Amygdala (tissue), 56 donors: ENCODE results near the gene HOXA4.

Experiments used
- DNase-seq, 56 donors: peaks; one replicate each; lab custom pipeline; 2025; lab: John Stamatoyannopoulos, UW

The HOXA4 gene

DNA sequence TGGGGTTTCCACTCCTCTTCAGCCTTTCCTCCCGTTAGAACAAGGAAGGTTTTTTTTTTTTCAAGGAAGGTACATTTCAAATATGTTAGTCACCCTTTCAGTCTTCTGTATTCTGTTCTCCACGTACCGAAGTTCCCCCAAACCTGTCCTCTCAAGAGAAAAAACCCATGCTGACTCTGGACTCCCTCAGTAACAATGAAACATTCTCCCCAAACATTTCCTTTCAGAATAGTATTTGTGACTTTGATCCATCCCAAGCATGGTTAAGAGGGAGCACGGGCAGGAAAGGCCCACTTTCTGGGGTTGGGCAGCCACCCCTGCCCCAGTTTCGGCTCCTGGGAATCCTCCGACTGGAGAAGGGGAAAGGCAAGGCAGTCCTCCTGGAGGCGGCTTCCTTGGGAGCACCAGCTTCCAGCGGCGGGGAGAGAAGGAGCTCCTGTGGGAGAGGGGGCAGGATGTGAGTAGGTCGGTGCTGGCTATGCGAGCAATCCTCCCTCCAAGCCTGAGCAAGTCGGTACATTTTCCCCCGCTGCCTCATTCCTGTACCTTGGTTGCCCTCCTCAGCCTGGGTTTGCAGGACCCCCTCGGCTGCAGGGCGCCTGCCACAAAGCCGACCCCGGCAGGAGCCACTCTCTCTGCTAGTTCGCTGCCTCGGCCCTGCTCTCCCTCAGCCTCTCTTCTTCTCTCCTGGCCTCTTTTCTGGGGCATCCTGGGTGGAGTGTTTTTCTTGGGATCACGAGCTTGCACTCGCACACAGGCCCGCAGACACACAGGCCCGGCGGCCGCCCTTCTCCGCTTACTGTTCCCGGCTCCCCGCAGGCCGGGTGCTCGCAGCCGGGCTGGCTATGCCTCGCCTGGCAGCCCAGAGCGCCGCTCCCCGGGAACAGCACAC lies 32.6 kb downstream of the HOXA4 start:
- DNase-seq, result no peak

DNA sequence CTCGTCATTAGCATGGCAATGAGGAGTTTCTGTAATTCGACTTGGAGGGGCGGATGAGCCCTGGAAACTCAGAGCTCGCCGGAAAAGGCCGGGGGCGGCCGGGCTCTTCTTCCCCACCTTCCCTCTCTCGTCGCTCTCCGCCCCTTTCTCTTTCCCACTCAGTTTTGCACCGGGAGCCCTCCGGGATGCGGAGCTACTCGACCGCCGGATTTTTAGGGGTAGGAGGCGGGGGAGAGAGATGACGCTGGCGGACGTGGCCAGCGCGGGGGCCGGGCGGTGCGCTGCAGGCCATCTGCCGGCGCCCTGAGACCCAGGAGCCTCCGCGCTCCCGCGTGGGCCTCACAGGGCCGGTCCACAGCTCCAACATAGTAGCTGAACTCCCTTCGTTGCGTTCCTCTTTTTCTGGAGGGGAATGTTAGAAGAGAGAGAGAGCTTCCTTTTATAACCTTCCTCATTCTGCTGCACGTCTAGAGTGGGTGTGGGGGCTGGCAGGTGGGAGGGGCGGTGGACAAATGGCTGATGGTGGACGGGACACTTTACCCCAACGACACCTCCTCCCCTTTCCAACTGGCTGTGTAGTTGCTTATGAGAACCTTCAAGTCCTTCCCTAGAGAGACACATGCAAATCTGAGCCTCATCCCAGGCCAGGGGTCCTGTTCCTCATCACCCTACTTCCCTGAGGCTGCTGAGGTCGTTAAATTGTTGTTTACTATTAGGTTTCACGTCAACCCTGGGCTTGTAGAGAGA lies 33.6 kb downstream of the HOXA4 start:
- no peak for DNase-seq

DNA sequence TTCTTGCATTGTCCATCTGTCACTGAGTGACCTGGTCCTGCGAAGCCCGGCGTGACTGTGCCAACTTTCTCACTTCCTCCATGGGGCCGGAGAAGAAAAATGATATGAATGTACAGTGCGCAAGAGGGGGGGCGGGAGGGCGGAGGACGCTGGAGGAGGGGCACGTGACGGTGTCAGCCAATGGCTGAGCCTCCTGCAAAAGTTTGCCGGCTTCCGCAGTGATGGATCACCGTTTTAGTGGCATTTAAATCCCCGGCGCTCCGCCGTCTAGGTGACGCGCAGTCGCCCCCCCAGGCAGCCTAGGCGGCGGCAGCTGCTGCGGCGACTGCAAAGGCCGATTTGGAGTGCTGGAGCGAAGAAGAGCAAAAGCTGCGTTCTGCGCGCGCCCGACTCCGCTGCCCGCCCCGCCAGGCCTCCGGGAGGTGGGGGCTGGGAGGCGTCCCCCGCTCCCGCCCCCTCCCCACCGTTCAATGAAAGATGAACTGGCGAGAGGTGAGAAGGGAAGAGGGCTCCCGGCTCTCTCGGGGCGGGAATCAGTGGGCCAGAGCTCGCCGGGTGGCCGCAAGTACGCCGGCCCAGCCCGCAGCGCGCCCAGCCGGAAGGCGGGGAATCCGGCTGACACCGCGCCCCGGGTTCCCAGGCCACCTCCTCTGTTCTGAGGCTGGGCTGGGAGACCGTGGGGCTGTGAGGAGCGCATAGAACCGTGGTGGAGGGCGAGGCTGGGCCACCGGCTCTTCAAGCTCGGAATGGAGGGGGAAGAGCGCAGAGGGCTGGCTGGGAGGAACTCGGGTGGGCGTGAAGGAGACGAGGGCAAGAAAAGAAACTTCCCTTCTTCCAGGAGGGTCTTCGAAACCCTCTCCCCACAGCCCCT lies 34.4 kb downstream of the HOXA4 start, which contains the start of gene HOXA1:
Gene HOXA1, minus strand, starts transcription at position 104 of the 871 bp plus-strand sequence. Its CDS starts 88 bp downstream, at position 16.
- peak in 5 of 56 donors; percentile 6 to 32 (median 9) for DNase-seq

DNA sequence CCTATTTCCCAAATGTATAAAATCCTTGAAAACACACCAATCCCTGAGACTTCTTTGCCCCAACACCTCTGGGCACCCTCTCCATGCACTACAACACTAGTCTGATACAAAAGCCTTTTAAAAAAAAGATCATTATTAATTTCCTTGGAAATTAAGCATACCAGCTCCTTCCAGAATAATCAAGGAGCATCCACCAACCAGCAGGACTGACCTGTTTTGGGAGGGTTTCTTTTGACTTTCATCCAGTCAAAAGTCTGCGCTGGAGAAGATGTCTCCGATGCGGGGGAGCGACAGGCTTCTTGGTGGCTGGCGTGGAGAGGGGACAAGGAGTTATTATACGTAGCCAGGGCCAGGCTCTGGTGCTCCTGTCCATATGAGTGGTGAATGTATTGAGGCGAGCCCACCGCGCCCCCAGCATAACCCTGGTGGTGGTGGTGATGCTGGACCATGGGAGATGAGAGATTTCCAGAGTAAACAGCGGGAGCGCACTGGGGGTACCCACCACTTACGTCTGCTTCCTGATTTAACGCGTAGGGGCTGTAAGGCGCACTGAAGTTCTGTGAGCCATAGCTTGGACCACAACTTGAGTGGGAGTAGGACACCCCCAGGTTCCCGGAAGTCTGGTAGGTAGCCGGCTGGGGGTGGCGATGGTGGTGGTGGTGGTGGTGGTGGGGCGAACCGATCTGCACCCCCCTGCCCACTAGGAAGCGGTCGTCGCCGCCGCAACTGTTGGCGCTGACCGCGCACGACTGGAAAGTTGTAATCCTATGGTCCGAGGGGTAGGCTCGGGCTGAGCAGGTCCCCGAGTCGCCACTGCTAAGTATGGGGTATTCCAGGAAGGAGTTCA lies 35.3 kb downstream of the HOXA4 start:
- DNase-seq, result no peak

DNA sequence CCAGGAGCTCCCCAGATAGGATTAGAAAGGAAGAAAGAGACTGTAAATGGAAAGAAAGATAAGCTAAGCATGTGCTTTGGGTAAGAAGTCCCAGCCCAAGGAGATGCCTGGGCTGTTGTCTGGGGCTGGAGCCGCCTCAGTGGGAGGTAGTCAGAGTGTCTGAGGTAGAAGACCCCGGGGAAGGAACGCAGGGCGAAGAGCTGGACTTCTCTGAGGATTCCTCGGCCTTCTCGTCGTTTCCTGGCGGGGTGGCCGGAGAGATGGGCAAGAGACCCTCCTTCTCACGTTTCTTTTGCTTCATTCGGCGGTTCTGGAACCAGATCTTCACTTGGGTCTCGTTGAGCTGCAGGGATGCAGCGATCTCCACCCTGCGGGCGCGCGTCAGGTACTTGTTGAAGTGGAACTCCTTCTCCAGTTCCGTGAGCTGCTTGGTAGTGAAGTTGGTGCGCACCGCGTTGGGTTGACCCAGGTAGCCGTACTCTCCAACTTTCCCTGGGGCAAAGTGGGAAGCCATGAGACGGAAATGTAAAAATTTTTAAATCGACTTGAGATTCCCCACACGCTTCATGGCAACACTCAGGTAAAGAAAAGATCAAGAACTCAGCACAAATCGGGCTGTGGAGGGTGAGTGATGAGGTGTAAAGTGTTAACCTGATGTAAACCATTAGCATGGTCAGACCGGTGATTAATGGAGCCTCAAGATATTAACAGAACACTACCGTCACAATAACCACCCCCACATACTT lies 36.1 kb downstream of the HOXA4 start:
- DNase-seq, result no peak

GRCh38 chr7:27093184-27093895 lies 37.2 kb downstream of the HOXA4 start:
- DNase-seq, result no peak

GRCh38 chr7:27092819-27093110 lies 37.8 kb downstream of the HOXA4 start:
- DNase-seq, result no peak

DNA sequence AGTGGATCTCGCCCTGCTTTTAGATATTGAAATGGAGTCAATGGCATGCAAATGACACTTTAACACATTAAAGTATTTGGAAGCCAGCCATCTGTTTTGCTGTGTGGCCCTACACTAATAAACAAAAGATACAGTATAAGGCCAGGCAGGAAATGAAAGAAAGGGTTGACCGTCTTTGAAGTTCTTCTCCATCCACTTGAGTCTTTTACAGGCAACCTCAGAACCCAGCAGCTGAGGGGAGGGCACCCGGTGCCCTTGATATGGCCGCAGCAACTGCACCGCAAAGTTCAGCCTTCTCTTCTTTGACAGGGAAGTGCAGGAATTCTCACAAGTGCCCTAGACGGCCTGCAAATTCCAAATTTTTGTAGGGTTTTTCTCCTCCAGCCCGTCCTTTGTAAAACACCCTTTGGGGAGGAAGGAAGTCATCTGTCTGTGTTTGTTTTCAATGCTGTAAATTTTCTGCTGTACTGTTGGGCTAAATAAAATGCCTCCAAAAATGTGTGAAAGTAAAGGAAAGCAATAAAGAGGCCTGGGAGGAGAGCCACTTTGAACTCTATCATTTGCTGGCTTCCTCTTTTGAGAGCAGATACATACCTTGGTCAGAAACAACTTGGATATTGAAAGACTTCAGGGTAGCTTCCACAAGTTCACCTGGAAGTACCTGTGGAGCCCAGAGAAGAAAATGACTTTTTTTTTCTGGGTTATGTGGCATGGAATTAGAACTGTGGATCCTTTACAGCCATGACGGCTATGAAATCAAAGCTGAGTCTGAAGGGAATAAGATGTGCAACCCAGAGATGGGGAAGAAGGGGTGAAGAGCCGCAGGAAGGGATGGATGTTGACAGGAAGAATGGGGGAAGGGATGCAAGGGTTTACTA lies 38.4 kb downstream of the HOXA4 start:
- DNase-seq, result no peak

DNA sequence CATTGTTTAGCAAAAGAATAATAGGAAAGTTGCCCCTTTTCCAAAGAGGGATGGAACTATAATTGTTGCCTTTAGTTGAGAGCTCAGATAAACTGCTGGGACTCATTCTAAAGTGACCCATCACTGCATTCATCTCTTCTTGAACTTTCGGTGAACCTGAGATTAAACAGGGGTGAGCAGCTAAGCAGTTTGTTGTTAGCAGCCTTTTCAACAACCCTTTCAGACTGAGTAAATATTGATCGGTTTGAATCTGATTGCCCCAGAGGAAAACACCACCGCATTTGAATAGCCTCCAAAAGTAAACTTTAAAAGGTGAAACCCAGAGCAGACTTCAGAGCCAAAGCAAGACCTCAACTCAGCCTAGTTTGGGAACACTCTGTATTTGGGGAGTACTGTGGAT lies 39.5 kb downstream of the HOXA4 start:
- DNase-seq, result no peak

DNA sequence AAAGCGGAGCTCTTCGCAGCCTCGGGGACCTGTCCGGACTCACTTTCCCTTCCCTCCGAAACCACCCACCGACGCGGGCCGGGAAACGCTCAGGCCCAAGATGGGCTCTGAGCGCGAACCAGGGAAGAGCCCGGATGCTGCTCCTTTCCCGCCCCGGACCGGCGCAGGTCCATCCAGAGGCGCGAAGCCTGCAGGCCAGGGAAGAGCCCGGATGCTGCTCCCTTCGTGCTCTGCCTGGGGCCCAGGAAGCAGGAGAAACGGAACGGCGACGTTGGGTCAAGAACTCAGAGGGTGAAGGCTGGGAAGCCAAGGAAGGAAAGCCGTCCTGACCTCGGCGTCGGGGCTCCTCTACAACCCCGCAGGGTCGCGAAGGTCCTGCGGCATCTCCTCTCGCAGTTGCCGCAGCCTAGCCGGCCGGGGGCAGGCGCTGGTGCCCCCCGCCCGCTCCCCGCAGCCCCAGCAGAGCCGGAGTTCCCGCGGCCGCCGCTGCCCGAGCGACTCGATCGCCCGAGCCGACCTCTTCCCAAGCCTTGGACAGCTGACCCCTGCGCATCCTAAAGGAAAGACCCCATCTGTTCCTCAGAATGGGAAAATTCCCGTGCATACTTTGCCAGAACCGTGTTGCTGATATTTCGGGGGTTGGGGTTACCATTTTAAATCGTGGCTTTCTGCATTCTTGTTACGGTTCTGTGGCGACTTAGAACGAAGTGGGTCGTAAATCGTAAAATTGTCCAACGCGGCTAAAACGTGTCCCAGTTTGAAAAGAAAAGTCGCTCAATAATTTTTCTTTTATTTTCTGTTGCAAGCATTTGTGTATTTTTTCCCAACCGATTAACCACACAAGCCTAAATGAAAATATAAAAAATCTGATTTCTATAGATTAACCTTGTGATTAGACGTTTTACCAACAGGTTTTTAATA lies 42.3 kb downstream of the HOXA4 start:
- no peak for DNase-seq

DNA sequence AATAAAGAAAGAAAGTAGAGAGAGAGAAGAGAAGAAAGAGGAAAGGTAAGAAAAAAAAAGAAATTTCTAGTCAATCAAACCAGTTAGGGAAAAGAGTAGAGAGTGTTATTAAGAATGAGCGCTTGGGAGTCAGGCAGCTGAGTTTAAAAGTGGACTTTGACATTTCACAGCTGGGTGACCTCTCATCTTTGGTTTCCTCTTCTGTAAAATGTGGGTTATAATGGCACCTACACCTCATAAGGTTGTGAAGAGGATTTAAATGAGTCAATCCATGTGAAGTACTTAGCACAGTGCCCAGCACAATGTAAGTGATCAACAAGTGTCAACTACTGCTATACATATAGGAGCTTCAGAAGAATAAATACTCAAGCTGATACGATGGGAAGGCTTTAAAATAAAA lies 46.9 kb downstream of the HOXA4 start:
- no peak for DNase-seq

DNA sequence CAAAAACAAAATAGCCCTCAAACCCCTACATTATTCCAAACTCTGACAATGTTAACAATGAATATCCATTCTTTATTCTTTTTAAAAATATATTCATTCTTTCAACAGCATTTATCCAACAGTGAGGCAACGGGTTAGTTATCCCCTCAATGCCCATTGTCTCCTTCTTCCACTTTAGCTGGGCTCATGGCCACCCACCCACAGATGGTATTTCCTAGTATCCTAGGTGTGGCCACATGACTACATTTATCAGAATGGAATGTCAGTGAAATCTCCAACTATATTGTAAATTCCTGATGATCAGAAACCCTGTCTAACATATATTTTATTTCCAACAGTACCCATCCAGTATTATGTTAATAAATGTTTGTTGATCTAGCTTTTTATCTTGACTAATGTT lies 48.4 kb downstream of the HOXA4 start:
- no peak for DNase-seq

DNA sequence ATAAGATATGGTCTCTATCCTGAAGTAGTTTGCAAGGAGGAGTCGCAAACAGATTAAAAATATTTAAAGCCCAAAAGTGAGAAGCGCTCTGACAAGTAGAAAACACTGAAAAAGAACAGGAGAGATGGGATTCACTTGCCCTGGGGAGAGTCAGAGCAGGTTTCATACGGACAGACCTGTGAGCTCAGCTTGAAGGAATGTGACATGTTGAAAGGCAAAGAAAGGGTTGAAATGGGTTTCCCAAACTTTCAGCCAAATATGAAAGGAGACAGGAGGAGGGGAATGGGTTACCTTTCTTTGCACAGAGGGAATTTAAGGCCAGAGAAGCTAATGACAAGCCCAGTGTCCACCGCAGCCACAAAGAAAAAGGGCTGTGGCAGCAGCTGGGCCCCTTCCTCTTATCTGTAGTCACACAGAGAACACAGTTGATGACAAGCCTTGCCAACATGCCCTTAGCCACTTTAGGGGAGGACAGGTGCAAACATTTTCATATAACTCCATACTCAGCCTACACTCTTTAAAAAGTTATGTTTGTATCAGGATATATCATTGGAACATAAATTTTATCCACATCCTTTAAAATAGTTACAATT lies 49.6 kb downstream of the HOXA4 start:
- DNase-seq, result no peak

DNA sequence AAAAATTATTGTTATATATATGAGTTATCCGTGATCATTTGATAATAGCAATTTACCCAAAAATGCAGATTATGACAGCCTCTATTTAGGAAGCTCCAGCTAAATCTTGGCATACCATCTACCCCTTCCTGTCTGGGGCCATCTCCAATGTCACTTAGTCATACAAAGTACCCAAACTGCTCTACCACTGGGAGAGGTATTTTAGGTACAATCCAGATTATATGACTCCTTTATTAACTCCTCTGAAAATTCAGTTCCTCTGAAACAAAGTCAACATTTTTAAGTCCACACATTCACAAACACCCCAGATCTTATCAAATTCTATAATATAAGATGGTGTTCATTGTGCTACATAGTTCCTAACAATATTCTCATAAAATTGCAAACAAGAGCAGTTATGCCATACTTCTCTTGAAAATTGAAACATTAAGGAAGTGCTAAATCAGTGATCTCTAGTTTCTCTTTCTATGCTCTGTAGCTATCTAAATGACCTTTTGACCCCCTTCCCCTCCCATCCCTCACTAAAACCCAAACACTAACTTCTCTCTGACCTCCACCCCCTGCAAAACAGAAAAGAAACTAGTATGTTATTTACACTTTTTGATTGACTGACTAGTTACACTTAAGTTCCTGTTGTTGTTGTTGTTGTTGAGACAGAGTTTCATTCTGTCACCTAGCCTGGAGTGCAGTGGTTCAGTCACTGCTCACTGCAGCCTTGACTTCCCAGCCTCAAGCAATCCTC lies 51.2 kb downstream of the HOXA4 start:
- DNase-seq, result no peak

GRCh38 chr7:27078616-27079233 lies 51.8 kb downstream of the HOXA4 start:
- DNase-seq, result no peak
